SK-N-SH (cell line): ENCODE data around the gene CLIC1. TPM values are rescaled to one million over a fixed set of nuclear protein-coding genes. Genes with fewer than 3 reads are reported as not detected.

ENCODE experiments used
- CTCF ChIA-PET: fragments of 300-600, 350-600 bp; formaldehyde crosslinking; extraction: SDS; loops from one replicate; lab custom pipeline; 2021; lab: Yijun Ruan, JAX
- POLR2A ChIA-PET: fragments of 350-600 bp; sonication (Branson Sonifier 250); formaldehyde crosslinking; extraction: SDS; loops from one replicate; lab custom pipeline; 2020; ENCODE audit warnings: antibody characterized with exemption, inconsistent platforms; lab: Yijun Ruan, JAX
- DNase-seq: peaks from one replicate; pipeline ENCODE4 v3.0.0; 2012
- H2AFZ ChIP-seq: fragments of 200-600 bp; sonication (generic); 2 replicates; pipeline ENCODE4 v1.8.1; 2016; ENCODE audit warnings: antibody characterized with exemption, mild to moderate bottlenecking, low read depth
- H3F3A ChIP-seq: fragments of 200-600 bp; sonication (generic); replicated peaks from 2 replicates; pipeline ENCODE3; 2016; ENCODE audit warnings: antibody characterized with exemption, mild to moderate bottlenecking; ENCODE audit not compliant: insufficient read depth
- H3K27ac ChIP-seq, 2 experiments: fragments of 200-500 bp in 1 of 2; fragments of 200-600 bp in 1 of 2; sonication (Bioruptor generic) in 1 of 2; sonication (generic), shearing (Covaris generic) in 1 of 2; 2 replicates each; pipeline versions ENCODE4 v1.5.1 to v1.6.1; 2014 to 2016; ENCODE audit warnings: low read depth in 2 of 2, inconsistent platforms in 1 of 2, low read length in 1 of 2, mild to moderate bottlenecking in 1 of 2, mixed read lengths in 1 of 2
- H3K27me3 ChIP-seq: fragments of 200-600 bp; sonication (generic), shearing (Covaris generic); 2 replicates; pipeline ENCODE4 v1.6.1; 2016; ENCODE audit warnings: mixed run types; ENCODE audit not compliant: insufficient read depth
- H3K36me3 ChIP-seq, 2 experiments: fragments of 200-500 bp in 1 of 2; fragments of 200-600 bp in 1 of 2; sonication (Bioruptor generic) in 1 of 2; sonication (generic) in 1 of 2; replicated peaks in 1 of 2; 2 replicates each; pipeline versions ENCODE3 to v1.5.1; 2014 to 2016; ENCODE audit warnings: low read length in 1 of 2, mild to moderate bottlenecking in 1 of 2; ENCODE audit not compliant: insufficient read depth in 2 of 2, control insufficient read depth in 1 of 2
- H3K4me1 ChIP-seq, 2 experiments: fragments of 200-500 bp in 1 of 2; fragments of 200-600 bp in 1 of 2; sonication (Bioruptor generic) in 1 of 2; sonication (generic), shearing (Covaris generic) in 1 of 2; 2 replicates each; pipeline versions ENCODE4 v1.5.1 to v1.6.1; 2014 to 2016; ENCODE audit warnings: low read depth in 1 of 2, low read length in 1 of 2, mixed run types in 1 of 2; ENCODE audit not compliant: insufficient read depth in 2 of 2, control insufficient read depth in 1 of 2
- H3K4me2 ChIP-seq: fragments of 200-600 bp; sonication (generic), shearing (Covaris generic); 2 replicates; pipeline ENCODE4 v1.6.1; 2017; ENCODE audit warnings: mixed run types
- H3K4me3 ChIP-seq, 2 experiments: fragments of 200-500 bp in 1 of 2; fragments of 200-600 bp in 1 of 2; sonication (Bioruptor generic) in 1 of 2; sonication (generic), shearing (Covaris generic) in 1 of 2; 2 replicates each; pipeline versions ENCODE4 v1.5.1 to v1.8.1; 2014 to 2016; ENCODE audit warnings: low read depth in 2 of 2, inconsistent platforms in 1 of 2, low read length in 1 of 2, mild to moderate bottlenecking in 1 of 2, mixed read lengths in 1 of 2, moderate library complexity in 1 of 2
- H3K79me2 ChIP-seq: fragments of 200-600 bp; sonication (generic); 2 replicates; pipeline ENCODE4 v1.8.1; 2017; ENCODE audit warnings: mild to moderate bottlenecking; ENCODE audit not compliant: insufficient read depth
- H3K9ac ChIP-seq: fragments of 200-600 bp; sonication (generic); 2 replicates; pipeline ENCODE4 v1.6.1; 2017; ENCODE audit warnings: mixed run types
- H3K9me2 ChIP-seq: fragments of 200-600 bp; sonication (generic); 2 replicates; pipeline ENCODE4 v1.6.1; 2017; ENCODE audit warnings: mixed run types
- H3K9me3 ChIP-seq: fragments of 200-600 bp; sonication (generic); 2 replicates; pipeline ENCODE4 v1.6.1; 2017; ENCODE audit warnings: mixed run types, mild to moderate bottlenecking, moderate library complexity
- H4K20me1 ChIP-seq: fragments of 200-600 bp; sonication (generic); 2 replicates; pipeline ENCODE4 v1.6.1; 2017; ENCODE audit warnings: mild to moderate bottlenecking, mixed run types; ENCODE audit not compliant: insufficient read depth
- FOSL2 ChIP-seq: IDR thresholded peaks from 2 replicates; pipeline ENCODE4 v1.4.0; 2012; ENCODE audit warnings: low read depth, mild to moderate bottlenecking, moderate library complexity, borderline replicate concordance
- FOXJ3 ChIP-seq: sonication (generic); formaldehyde crosslinking; IDR thresholded peaks from 2 replicates; pipeline ENCODE4 v1.5.1; 2020; ENCODE audit warnings: mild to moderate bottlenecking, missing genetic modification reagents
- FOXM1 ChIP-seq: IDR thresholded peaks from 2 replicates; pipeline ENCODE4 v1.4.0; 2012; ENCODE audit warnings: low read depth, mild to moderate bottlenecking
- GABPA ChIP-seq: IDR thresholded peaks from 2 replicates; pipeline ENCODE4 v1.4.0; 2012; ENCODE audit warnings: low read depth, mild to moderate bottlenecking
- MAX ChIP-seq: IDR thresholded peaks from 2 replicates; pipeline ENCODE4 v1.4.0; 2012; ENCODE audit warnings: low read depth
- REST ChIP-seq: IDR thresholded peaks from 2 replicates; pipeline ENCODE4 v1.6.1; 2012; ENCODE audit warnings: mild to moderate bottlenecking, low read depth, low read length, moderate library complexity
- RXRA ChIP-seq: IDR thresholded peaks from 2 replicates; pipeline ENCODE4 v1.4.0; 2012; ENCODE audit warnings: low read depth, mild to moderate bottlenecking, borderline replicate concordance
- TCF12 ChIP-seq: IDR thresholded peaks from 2 replicates; pipeline ENCODE4 v1.4.0; 2012
- TEAD4 ChIP-seq: IDR thresholded peaks from 2 replicates; pipeline ENCODE4 v1.4.0; 2012; ENCODE audit warnings: mild to moderate bottlenecking, borderline replicate concordance; ENCODE audit not compliant: insufficient read depth
- YY1 ChIP-seq: IDR thresholded peaks from 2 replicates; pipeline ENCODE4 v1.4.0; 2012; ENCODE audit warnings: low read depth, mild to moderate bottlenecking
- ZBTB33 ChIP-seq: IDR thresholded peaks from 2 replicates; pipeline ENCODE4 v1.4.0; 2012; ENCODE audit warnings: low read depth, borderline replicate concordance
- WGBS: methylation state at CpG from one replicate; pipeline ENCODE4 v1.1.6; 2017; ENCODE audit warnings: low lambda C conversion rate; 5-methylcytosine and 5-hydroxymethylcytosine counted together
- polyA plus RNA-seq, 3 experiments: library from polyadenylated mRNA; depleted of rRNA; stranded (reverse); fragments of >200 nt; gene quantifications; 2 replicates each; pipeline ENCODE4 v1.2.3, GENCODE V29; 2012
- TF ChIP-seq, protein P1 (sequence below): IDR thresholded peaks from 2 replicates; pipeline ENCODE4; 2012
- TF ChIP-seq, protein P2 (sequence below): fragments of 150-350 bp; IDR thresholded peaks from 2 replicates; pipeline ENCODE4 v1.6.1; 2016; ENCODE audit warnings: mild to moderate bottlenecking, low read depth, low read length

Gene CLIC1
- polyA plus RNA-seq, 1 of the 3 experiments (the other 2 are of a cell fraction) = 520 TPM

- Histone ChIP-seq H3K4me1 (peaks cover 4 to 5% of the 10 kb centered on the region in 2 experiments; a peak in 2 of 4 replicates), H3K4me2 (no peak overlapping the region), H3K9me2 (no peaks in the 10 kb centered on the region), H4K20me1 (no peaks in the 10 kb centered on the region), H3K27me3 (no peaks in the 10 kb centered on the region), H3K9me3 (no peaks in the 10 kb centered on the region), H3K4me3 (no peak overlapping the region)
- CTCF ChIA-PET = interaction anchor here (0.9 to 9.9 kb wide), 5 partner anchors 13 to 58 kb away, joined by 3 to 62 read pairs (median 7); no protein-coding TSS in a partner anchor
- WGBS = 78% methylated on average over 4 of the region's 4 CpGs
- DNase-seq = no peak
- no peak for TF ChIP-seq GABPA
- TF ChIP-seq ZBTB33 = no peak
- TF ChIP-seq, protein P1, sequence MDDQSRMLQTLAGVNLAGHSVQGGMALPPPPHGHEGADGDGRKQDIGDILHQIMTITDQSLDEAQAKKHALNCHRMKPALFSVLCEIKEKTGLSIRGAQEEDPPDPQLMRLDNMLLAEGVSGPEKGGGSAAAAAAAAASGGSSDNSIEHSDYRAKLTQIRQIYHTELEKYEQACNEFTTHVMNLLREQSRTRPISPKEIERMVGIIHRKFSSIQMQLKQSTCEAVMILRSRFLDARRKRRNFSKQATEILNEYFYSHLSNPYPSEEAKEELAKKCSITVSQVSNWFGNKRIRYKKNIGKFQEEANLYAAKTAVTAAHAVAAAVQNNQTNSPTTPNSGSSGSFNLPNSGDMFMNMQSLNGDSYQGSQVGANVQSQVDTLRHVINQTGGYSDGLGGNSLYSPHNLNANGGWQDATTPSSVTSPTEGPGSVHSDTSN = no peak
- no peak for TF ChIP-seq FOSL2
- no peak for TF ChIP-seq FOXM1
- TF ChIP-seq FOXJ3 (CRISPR knock-in tag) = no peak
- TF ChIP-seq TCF12 = no peak
- no peak for TF ChIP-seq TEAD4
- TF ChIP-seq, protein P2, sequence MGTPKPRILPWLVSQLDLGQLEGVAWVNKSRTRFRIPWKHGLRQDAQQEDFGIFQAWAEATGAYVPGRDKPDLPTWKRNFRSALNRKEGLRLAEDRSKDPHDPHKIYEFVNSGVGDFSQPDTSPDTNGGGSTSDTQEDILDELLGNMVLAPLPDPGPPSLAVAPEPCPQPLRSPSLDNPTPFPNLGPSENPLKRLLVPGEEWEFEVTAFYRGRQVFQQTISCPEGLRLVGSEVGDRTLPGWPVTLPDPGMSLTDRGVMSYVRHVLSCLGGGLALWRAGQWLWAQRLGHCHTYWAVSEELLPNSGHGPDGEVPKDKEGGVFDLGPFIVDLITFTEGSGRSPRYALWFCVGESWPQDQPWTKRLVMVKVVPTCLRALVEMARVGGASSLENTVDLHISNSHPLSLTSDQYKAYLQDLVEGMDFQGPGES = no peak
- TF ChIP-seq MAX = no peak
- no peak for TF ChIP-seq REST
- no peak for TF ChIP-seq RXRA
- TF ChIP-seq YY1 = no peak
- TF ChIP-seq, all 33 proteins: peak for 0
- Histone ChIP-seq H2AFZ (no peak overlapping the region), H3K36me3 (no peaks in the 10 kb centered on the region), H3F3A (peaks cover 2% of the 10 kb centered on the region), H3K9ac (no peak overlapping the region), H3K27ac (no peak overlapping the region), H3K79me2 (no peaks in the 10 kb centered on the region)
- POLR2A ChIA-PET = interaction anchor here (1.5 kb wide), 1 partner anchor 55 kb away, joined by 3 read pairs; the partner anchor contains the start of gene HSPA1B
These were observed 35.6 kb upstream of the CLIC1 start for GRCh38 chr6:31771992-31772358.
